Stomach (tissue), 9 donors: ENCODE results near the gene IFT43. TPM values are rescaled to one million over a fixed set of nuclear protein-coding genes. Genes with fewer than 3 reads are reported as not detected.

Experiments
- DNase-seq, 2 donors: peaks; one replicate each; pipeline versions ENCODE4 v3.0.0 to v3.0.0-alpha.2; 2013 to 2019
- H3K27ac ChIP-seq, 5 donors: fragments of 200-600 bp in 4 of 5; sonication (generic) in 4 of 5; one replicate each; pipeline ENCODE4 v1.5.1; 2013 to 2019; ENCODE audit warnings: mild to moderate bottlenecking in 1 of 5, moderate library complexity in 1 of 5
- H3K27me3 ChIP-seq, 3 donors: fragments of 200-600 bp; sonication (generic); one replicate each; pipeline ENCODE4 v1.5.1; 2017 to 2019; ENCODE audit warnings: mixed run types in 1 of 3
- H3K36me3 ChIP-seq, 4 donors: fragments of 200-600 bp; sonication (generic); 1 replicate in 3 of 4; 2 replicates in 1 of 4; pipeline ENCODE4 v1.5.1; 2016 to 2019
- H3K4me1 ChIP-seq, 4 donors: fragments of 200-600 bp; sonication (generic); one replicate each; pipeline ENCODE4 v1.5.1; 2016 to 2019
- H3K4me3 ChIP-seq, 4 donors: fragments of 200-600 bp; sonication (generic) in 3 of 4; one replicate each; pipeline ENCODE4 v1.5.1; 2016 to 2019; ENCODE audit warnings: mild to moderate bottlenecking in 1 of 4
- H3K9me3 ChIP-seq, 4 donors: fragments of 200-600 bp; sonication (generic); one replicate each; pipeline ENCODE4 v1.5.1; 2016 to 2019
- EP300 ChIP-seq: sonication (generic); formaldehyde crosslinking; IDR thresholded peaks from one replicate; pipeline ENCODE4 v1.6.1; 2017; ENCODE audit warnings: antibody characterized with exemption
- POLR2A ChIP-seq, 4 donors: fragments of 450-650 bp; IDR thresholded peaks; one replicate each; pipeline ENCODE4 v1.6.1; 2016; ENCODE audit warnings: antibody characterized with exemption in 4 of 4, control low read depth in 2 of 4, mild to moderate bottlenecking in 1 of 4, moderate library complexity in 1 of 4
- POLR2AphosphoS5 ChIP-seq, 3 donors: sonication (generic); formaldehyde crosslinking; IDR thresholded peaks; one replicate each; pipeline ENCODE4 v1.6.1; 2016; ENCODE audit warnings: antibody characterized with exemption in 3 of 3
- WGBS, 5 donors: extraction: QIAGEN DNeasy Blood & Tissue Kit in 3 of 5; methylation state at CpG; one replicate each; pipeline versions ENCODE4 v1.1.5 to v1.1.7; 2013 to 2018; 5-methylcytosine and 5-hydroxymethylcytosine counted together
- intact Hi-C: fragments of 100-400 bp; cut with DNase I; formaldehyde crosslinking; loops from one replicate; pipeline ENCODE4 v1.15.1; 2023; ENCODE audit warnings: low total_unique reads
- polyA plus RNA-seq, 3 donors: library from polyadenylated mRNA; stranded (reverse); fragments of 200-250 nt; gene quantifications; one replicate each; pipeline ENCODE4 v1.2.3, GENCODE V29; 2013
- total RNA-seq, 5 donors: library from RNA; depleted of rRNA; stranded (reverse); fragments of >200 nt; gene quantifications; one replicate each; pipeline versions ENCODE4 v1.1.0 to v1.2.3, GENCODE V29; 2014 to 2016
- TF ChIP-seq, protein P1 (sequence below), 7 experiments: fragments of 450-650 bp in 4 of 7; fragments of 200-600 bp in 3 of 7; sonication (generic) in 3 of 7; IDR thresholded peaks; one replicate each; pipeline ENCODE4 v1.5.1; 2016 to 2019; ENCODE audit warnings: antibody characterized with exemption in 7 of 7, control low read depth in 2 of 7, mild to moderate bottlenecking in 1 of 7
- donor health status: healthy with polysubstance abuse.
- donor health status: Bipolar disorder and iron deficiency.
- donor health status: healthy.

IFT43 gene
- total and polyA plus RNA-seq, 8 donors = 7.6 to 129 (median 41.0) TPM

DNA sequence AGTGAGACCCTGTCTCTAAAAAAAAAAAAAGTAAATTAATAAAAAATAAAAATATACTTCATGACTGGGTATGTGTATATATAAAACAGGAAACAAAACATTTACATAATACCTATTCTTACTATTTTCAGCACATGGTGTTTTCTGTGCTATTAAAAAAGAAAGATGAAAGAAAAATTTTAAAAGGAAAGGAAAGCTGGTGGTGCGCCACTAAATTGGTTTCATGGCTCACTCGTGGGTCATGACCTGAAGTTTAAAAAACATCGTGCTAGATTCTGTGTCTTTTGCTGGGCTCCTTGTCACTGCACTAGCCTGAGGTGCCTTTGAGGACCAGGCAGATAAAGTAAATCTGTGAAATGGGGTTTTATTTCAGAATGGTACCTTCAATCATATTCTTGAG lies 69.8 kb downstream of the IFT43 start:
- Histone ChIP-seq H3K4me3 (no peak overlapping the region), H3K9me3 (no peaks in the 10 kb centered on the region), H3K27me3 (no peaks in the 10 kb centered on the region), H3K27ac (no peak overlapping the region), H3K4me1 (no peaks in the 10 kb centered on the region), H3K36me3 (peaks cover 0 to 26% (median 23%) of the 10 kb centered on the region in 4 donors)
- TF ChIP-seq POLR2A (IDR thresholded peaks at IDR 0.05) (no peak), EP300 (no peak), POLR2AphosphoS5 (IDR thresholded peaks at IDR 0.05) (no peak)
- TF ChIP-seq, protein P1, sequence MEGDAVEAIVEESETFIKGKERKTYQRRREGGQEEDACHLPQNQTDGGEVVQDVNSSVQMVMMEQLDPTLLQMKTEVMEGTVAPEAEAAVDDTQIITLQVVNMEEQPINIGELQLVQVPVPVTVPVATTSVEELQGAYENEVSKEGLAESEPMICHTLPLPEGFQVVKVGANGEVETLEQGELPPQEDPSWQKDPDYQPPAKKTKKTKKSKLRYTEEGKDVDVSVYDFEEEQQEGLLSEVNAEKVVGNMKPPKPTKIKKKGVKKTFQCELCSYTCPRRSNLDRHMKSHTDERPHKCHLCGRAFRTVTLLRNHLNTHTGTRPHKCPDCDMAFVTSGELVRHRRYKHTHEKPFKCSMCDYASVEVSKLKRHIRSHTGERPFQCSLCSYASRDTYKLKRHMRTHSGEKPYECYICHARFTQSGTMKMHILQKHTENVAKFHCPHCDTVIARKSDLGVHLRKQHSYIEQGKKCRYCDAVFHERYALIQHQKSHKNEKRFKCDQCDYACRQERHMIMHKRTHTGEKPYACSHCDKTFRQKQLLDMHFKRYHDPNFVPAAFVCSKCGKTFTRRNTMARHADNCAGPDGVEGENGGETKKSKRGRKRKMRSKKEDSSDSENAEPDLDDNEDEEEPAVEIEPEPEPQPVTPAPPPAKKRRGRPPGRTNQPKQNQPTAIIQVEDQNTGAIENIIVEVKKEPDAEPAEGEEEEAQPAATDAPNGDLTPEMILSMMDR (IDR thresholded peaks at IDR 0.05) = no peak
- WGBS, 5 donors = 48 to 60% (median 54%) methylated on average over 3 of the region's 3 CpGs
- intact Hi-C loops = no loop called here
- DNase-seq = no peak

DNA sequence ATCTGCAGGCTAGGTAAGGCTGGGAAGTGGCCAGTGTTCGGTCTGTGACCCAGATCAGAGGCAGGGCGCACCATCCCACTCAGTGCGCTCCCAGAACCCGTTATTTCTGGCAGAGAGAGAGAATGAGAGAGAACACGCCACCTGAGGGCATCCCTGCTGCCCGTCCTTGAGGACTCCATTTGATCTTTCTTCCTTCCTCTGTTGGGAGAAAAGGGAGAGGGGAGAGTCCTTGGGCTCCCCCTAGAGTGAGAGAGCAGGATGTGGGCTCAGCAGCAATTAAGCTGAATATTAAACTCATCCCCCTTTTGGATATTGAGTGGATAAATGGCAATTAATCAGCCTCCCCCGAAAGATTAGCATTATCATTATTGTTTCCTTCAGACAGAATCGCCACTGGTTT lies 70.6 kb downstream of the IFT43 start:
- Histone ChIP-seq H3K4me3 (no peak overlapping the region), H3K9me3 (no peaks in the 10 kb centered on the region), H3K36me3 (peaks cover 0 to 34% (median 31%) of the 10 kb centered on the region in 4 donors), H3K4me1 (no peaks in the 10 kb centered on the region), H3K27me3 (no peaks in the 10 kb centered on the region), H3K27ac (no peak overlapping the region)
- WGBS, 5 donors = 89 to 93% (median 93%) methylated on average over 8 of the region's 8 CpGs
- TF ChIP-seq POLR2AphosphoS5 (IDR thresholded peaks at IDR 0.05) (no peak), POLR2A (IDR thresholded peaks at IDR 0.05) (no peak)
- TF ChIP-seq, protein P1 (IDR thresholded peaks at IDR 0.05) = peak in 1 of 7 experiments; percentile 8
- intact Hi-C loops = no loop called here
- DNase-seq = no peak

DNA sequence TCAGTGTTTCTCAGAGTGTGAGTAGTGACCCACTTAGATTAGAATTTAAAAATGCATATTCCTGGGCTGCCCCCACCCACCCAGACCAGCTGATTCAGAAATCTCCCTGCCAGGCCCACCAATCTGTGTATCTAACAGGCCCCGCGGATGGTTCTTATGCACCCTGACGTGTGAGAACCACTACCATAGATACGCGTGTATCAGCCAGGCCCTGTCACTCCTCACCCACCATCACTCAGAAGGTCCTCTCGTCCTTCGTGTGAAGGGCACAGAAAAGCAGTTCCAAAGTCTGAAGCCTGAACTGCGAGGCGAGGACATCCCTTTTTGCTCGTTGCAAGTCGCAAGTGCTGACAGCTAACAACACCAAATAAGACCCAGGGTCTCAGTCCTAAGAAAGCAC lies 72.4 kb downstream of the IFT43 start:
- Histone ChIP-seq H3K9me3 (no peaks in the 10 kb centered on the region), H3K36me3 (peaks cover 0 to 34% (median 31%) of the 10 kb centered on the region in 4 donors), H3K4me1 (no peaks in the 10 kb centered on the region), H3K4me3 (no peak overlapping the region), H3K27me3 (no peaks in the 10 kb centered on the region), H3K27ac (no peak overlapping the region)
- intact Hi-C loops = no loop called here
- TF ChIP-seq, protein P1 (IDR thresholded peaks at IDR 0.05) = no peak
- TF ChIP-seq POLR2A (IDR thresholded peaks at IDR 0.05) (no peak), POLR2AphosphoS5 (IDR thresholded peaks at IDR 0.05) (no peak), EP300 (no peak)
- WGBS, 5 donors = 95 to 97% (median 96%) methylated on average over 11 of the region's 11 CpGs
- no peak for DNase-seq

DNA sequence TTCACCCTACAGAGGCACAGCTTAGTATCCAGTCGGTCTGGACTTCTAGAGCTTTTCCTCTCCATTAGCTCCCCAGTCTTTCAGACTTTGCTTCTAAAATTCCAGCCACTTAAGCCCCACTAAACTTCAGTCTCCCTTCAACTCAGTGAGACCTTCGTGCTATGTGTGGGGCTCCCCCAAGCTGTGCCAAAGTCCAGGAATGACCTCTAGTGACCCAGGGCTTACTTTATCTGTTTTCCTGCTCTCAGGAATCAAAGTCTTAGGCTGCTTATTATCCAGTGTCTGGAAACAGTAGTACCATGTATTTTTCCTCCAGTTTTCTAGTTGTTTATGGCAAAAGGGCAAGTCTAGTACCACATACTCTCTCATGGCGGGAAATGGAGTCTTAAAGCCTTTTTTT lies 77.8 kb downstream of the IFT43 start:
- H3K36me3 ChIP-seq = peaks cover 0 to 78% (median 62%) of the 10 kb centered on the region in 4 donors
- H3K27me3 ChIP-seq = no peaks in the 10 kb centered on the region
- DNase-seq = no peak
- H3K9me3 ChIP-seq = peaks cover 0 to 8% (median 4%) of the 10 kb centered on the region in 4 donors
- intact Hi-C loops = no loop called here
- H3K4me3 ChIP-seq = no peak overlapping the region
- TF ChIP-seq POLR2AphosphoS5 (IDR thresholded peaks at IDR 0.05) = no peak
- H3K4me1 ChIP-seq = no peaks in the 10 kb centered on the region
- no peak overlapping the region for H3K27ac ChIP-seq
- 82 to 92% (median 88%) methylated on average over 3 of the region's 3 CpGs for WGBS, 5 donors

DNA sequence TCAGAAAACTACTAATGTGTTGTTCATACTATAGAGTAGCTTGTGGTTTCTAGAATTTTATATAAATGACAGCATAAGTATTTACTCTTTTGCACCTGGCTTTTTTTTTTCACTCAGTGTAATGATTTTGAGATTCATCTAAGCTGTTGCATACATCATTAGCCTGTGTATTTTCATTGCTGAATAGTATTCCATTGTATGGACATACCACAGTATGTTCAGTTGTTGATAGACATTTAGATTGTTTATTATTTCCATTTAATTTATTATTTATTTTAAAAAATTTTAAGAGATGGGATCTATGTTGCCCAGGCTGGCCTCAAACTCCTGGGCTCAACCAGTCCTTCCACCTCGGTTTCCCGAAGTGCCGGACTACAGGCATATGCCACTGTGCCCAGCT lies 80.0 kb downstream of the IFT43 start:
- DNase-seq = no peak
- H3K4me3 ChIP-seq = no peak overlapping the region
- H3K27ac ChIP-seq = no peak overlapping the region
- peaks cover 0 to 8% (median 4%) of the 10 kb centered on the region in 4 donors for H3K9me3 ChIP-seq
- H3K27me3 ChIP-seq = no peaks in the 10 kb centered on the region
- TF ChIP-seq POLR2AphosphoS5 (IDR thresholded peaks at IDR 0.05) = no peak
- TF ChIP-seq, protein P1 (IDR thresholded peaks at IDR 0.05) = no peak
- TF ChIP-seq EP300 = no peak
- no peak for TF ChIP-seq POLR2A (IDR thresholded peaks at IDR 0.05)
- no peaks in the 10 kb centered on the region for H3K4me1 ChIP-seq
- WGBS, 5 donors = 97 to 99% (median 98%) methylated on average over 3 of the region's 3 CpGs
- intact Hi-C loops = no loop called here
- H3K36me3 ChIP-seq = peaks cover 0 to 74% (median 45%) of the 10 kb centered on the region in 4 donors
